Measurements from ENCODE around the gene PMAIP1.

PMAIP1 gene

DNA sequence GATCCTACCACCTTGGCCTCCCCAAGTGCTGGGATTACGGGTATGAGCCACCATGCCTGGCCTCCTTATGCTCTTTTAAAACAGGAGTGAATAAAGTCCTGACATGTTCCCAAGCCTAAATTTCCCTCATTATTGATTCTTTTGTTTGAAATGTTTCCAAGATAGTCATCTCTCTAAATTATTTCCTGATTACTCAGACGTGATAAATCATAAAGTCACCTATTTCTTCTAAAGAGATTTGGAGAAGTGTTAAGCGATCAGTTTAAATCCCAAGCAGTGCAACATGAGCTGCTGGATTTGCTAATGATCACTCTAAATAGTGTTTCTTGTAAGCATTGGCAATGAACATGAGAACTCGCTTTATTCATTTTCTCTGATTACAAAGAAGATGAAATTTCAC is 51.8 kb downstream of the PMAIP1 start:
- DNase-seq (ENCODE audit: low spot score) (no peak), FAIRE-seq (no peak)

DNA sequence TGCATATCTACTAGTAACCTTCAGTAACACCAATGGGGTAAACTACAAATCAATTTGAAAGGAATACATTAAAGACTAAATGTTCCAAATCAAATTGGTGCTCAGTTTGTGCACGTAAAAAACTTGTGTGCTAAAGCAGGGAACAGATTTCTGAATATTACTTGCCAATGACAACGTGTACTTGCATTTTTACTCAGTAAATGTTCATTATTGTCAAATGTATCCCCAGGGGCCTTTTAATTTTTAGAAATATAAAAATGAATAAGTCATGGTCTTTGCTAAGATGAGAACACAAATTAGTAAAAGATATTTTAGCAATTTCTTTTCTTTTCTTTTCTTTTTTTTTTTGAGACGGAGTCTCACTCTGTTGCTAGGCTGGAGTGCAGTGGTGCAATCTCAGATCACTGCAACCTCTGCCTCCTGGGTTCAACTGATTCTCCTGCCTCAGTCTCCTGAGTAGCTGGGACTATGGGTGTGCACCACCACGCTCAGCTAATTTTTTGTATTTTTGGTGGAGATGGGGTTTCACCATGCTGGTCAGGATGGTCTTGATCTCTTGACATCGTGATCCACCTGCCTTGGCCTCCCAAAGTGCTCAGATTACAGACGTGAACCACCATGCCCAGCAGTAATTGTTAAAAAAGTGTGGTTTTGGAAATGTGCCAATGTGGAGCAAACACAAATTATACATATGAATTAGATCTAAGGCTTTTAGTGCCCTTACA is 52.6 kb downstream of the PMAIP1 start:
- DNase-seq (ENCODE audit: low spot score) = no peak

More for the DNA sequence above, 52.6 kb downstream of the PMAIP1 start:
- FAIRE-seq = no peak

All from urothelium cell line (cell line).